ENCODE results near the gene JAML. TPM values are rescaled to one million over a fixed set of nuclear protein-coding genes. Genes with fewer than 3 reads are reported as not detected.

Gene JAML
- total and polyA plus RNA-seq, 2 of the 13 experiments (the other 11 are each of a cell fraction or from before 2014, with no cell fraction given), result 2.0 to 3.3 TPM

- Histone ChIP-seq H3K4me3 (replicated peaks in 1 of 3; ENCODE audit: insufficient read depth in 1 of 3, low read depth in 2 of 3, low read length in 3 of 3) (no peak overlapping the region), H3K4me2 (ENCODE audit: low read depth, low read length) (no peak overlapping the region), H3K27me3 (ENCODE audit: control insufficient read depth in 1 of 2, insufficient read depth in 2 of 2, low read length in 2 of 2) (no peaks in the 10 kb centered on the region), H3K9ac (ENCODE audit: insufficient read depth, low read depth, low read length) (no peak overlapping the region), H4K20me1 (ENCODE audit: insufficient read depth, low read length) (no peaks in the 10 kb centered on the region), H3K9me3 (ENCODE audit: low read length) (no peaks in the 10 kb centered on the region), H3K79me2 (ENCODE audit: insufficient read depth, low read length) (no peaks in the 10 kb centered on the region), H2AFZ (ENCODE audit: low read length) (no peak overlapping the region), H3K36me3 (replicated peaks in 1 of 2; ENCODE audit: control insufficient read depth in 1 of 2, insufficient read depth in 2 of 2, low read length in 2 of 2) (no peaks in the 10 kb centered on the region), H3K4me1 (ENCODE audit: insufficient read depth, low read length) (peaks cover 58% of the 10 kb centered on the region), H3K27ac (ENCODE audit: extremely low read length, insufficient read depth, low read length) (no peak overlapping the region)
- no TSS peak for BruUV-seq (replicated peaks)
- DNase-seq (ENCODE audit: low spot score) (no peak), FAIRE-seq (no peak), ATAC-seq (no peak)
- 97% methylated on average over 3 of the region's 3 CpGs for WGBS (ENCODE audit: low lambda C conversion rate)
- CTCF ChIA-PET (ENCODE audit: low intra/inter-chr PET ratio, low total read pairs), result no interaction called here
- POLR2A ChIA-PET, result no interaction called here
- intact Hi-C loops (cut with micrococcal nuclease; ENCODE audit: unreplicated experiment), result no loop called here
- no peak for TF ChIP-seq CERS6 (CRISPR knock-in tag; IDR thresholded peaks at IDR 0.05)
- in situ Hi-C loops (cut with HindIII; ENCODE audit: extremely low pct_ligation_motif_present, low pct_unique_long_range_greater_than_20kb), result no loop called here
Observed at GRCh38 chr11:118217575-118217974, 7.2 kb downstream of the JAML start.

GRCh38 chr11:118216621-118217481, 8.0 kb downstream of the JAML start:
- ChIA-PET POLR2A (interaction anchor here (1.0 kb wide), 1 partner anchor 47 kb away, joined by 4 read pairs; the partner anchor contains the start of gene MPZL2), CTCF (ENCODE audit: low intra/inter-chr PET ratio, low total read pairs) (no interaction called here)
- FAIRE-seq (no peak), ATAC-seq (no peak), DNase-seq (ENCODE audit: low spot score) (no peak)
- Histone ChIP-seq H3K4me3 (replicated peaks in 1 of 3; ENCODE audit: insufficient read depth in 1 of 3, low read depth in 2 of 3, low read length in 3 of 3) (no peak overlapping the region), H3K36me3 (replicated peaks in 1 of 2; ENCODE audit: control insufficient read depth in 1 of 2, insufficient read depth in 2 of 2, low read length in 2 of 2) (no peaks in the 10 kb centered on the region), H3K79me2 (ENCODE audit: insufficient read depth, low read length) (no peaks in the 10 kb centered on the region), H4K20me1 (ENCODE audit: insufficient read depth, low read length) (no peaks in the 10 kb centered on the region), H3K27ac (ENCODE audit: extremely low read length, insufficient read depth, low read length) (no peak overlapping the region), H3K4me2 (ENCODE audit: low read depth, low read length) (no peak overlapping the region), H2AFZ (ENCODE audit: low read length) (no peak overlapping the region), H3K27me3 (ENCODE audit: control insufficient read depth in 1 of 2, insufficient read depth in 2 of 2, low read length in 2 of 2) (no peaks in the 10 kb centered on the region), H3K9ac (ENCODE audit: insufficient read depth, low read depth, low read length) (no peak overlapping the region), H3K9me3 (ENCODE audit: low read length) (no peaks in the 10 kb centered on the region), H3K4me1 (ENCODE audit: insufficient read depth, low read length) (peaks cover 65% of the 10 kb centered on the region)
- in situ Hi-C loops (cut with HindIII; ENCODE audit: extremely low pct_ligation_motif_present, low pct_unique_long_range_greater_than_20kb) (no loop called here), intact Hi-C loops (cut with micrococcal nuclease; ENCODE audit: unreplicated experiment) (no loop called here)
- 98% methylated on average over 10 of the region's 11 CpGs for WGBS (ENCODE audit: low lambda C conversion rate)
- BruUV-seq (replicated peaks), result no TSS peak
- TF ChIP-seq, protein P1, sequence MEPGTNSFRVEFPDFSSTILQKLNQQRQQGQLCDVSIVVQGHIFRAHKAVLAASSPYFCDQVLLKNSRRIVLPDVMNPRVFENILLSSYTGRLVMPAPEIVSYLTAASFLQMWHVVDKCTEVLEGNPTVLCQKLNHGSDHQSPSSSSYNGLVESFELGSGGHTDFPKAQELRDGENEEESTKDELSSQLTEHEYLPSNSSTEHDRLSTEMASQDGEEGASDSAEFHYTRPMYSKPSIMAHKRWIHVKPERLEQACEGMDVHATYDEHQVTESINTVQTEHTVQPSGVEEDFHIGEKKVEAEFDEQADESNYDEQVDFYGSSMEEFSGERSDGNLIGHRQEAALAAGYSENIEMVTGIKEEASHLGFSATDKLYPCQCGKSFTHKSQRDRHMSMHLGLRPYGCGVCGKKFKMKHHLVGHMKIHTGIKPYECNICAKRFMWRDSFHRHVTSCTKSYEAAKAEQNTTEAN (CRISPR knock-in tag; conservative IDR thresholded peaks at IDR 0.05), result no peak
- TF ChIP-seq FOXP1 (IDR thresholded peaks at IDR 0.05) (no peak), FOXP1 (CRISPR knock-in tag; IDR thresholded peaks at IDR 0.05) (no peak), ZNF609 (CRISPR knock-in tag; IDR thresholded peaks at IDR 0.05; ENCODE audit: borderline replicate concordance) (no peak), MLXIP (CRISPR knock-in tag; IDR thresholded peaks at IDR 0.05; ENCODE audit: borderline replicate concordance) (no peak)
